ENCODE results near the gene MRGPRF.

The MRGPRF gene

GRCh38 chr11:69035946-69036340 is 22.9 kb upstream of the MRGPRF start:
- TF ChIP-seq CTCF (conservative IDR thresholded peaks at IDR 0.05; ENCODE audit: low read length) (no peak), EZH2phosphoT487 (IDR thresholded peaks at IDR 0.05; ENCODE audit: borderline replicate concordance) (no peak)
- no peaks in the 10 kb centered on the region for H3K27me3 ChIP-seq (ENCODE audit: insufficient read depth, low read length, poor library complexity, severe bottlenecking)
- no peaks in the 10 kb centered on the region for H3F3A ChIP-seq (ENCODE audit: low read depth)
- no peaks in the 10 kb centered on the region for H3K9me3 ChIP-seq (ENCODE audit: insufficient read depth, low read depth, low read length)
- no peak overlapping the region for H3K4me3 ChIP-seq (ENCODE audit: low read length, poor library complexity, severe bottlenecking)
- H3K4me2 ChIP-seq (ENCODE audit: low read depth, low read length, poor library complexity, severe bottlenecking) = no peak overlapping the region
- no peak overlapping the region for H3K9ac ChIP-seq (ENCODE audit: low read depth, low read length, poor library complexity, severe bottlenecking)
- no peaks in the 10 kb centered on the region for H3K9me2 ChIP-seq (replicated peaks; ENCODE audit: low read depth, low read length)
- no peaks in the 10 kb centered on the region for H3K4me1 ChIP-seq (ENCODE audit: insufficient read depth, low read length, poor library complexity, severe bottlenecking)
- no peaks in the 10 kb centered on the region for H3K36me3 ChIP-seq (ENCODE audit: insufficient read depth, low read length)
- H3K79me2 ChIP-seq (ENCODE audit: insufficient read depth, low read length) = no peaks in the 10 kb centered on the region
- H4K20me1 ChIP-seq (ENCODE audit: insufficient read depth, low read length, poor library complexity, severe bottlenecking) = no peaks in the 10 kb centered on the region
- H2AFZ ChIP-seq (ENCODE audit: low read length) = no peak overlapping the region

GRCh38 chr11:69035150-69035945 is 22.3 kb upstream of the MRGPRF start:
- no peak overlapping the region for H3K4me2 ChIP-seq (ENCODE audit: low read depth, low read length, poor library complexity, severe bottlenecking)
- no peaks in the 10 kb centered on the region for H3K27me3 ChIP-seq (ENCODE audit: insufficient read depth, low read length, poor library complexity, severe bottlenecking)
- no peaks in the 10 kb centered on the region for H3F3A ChIP-seq (ENCODE audit: low read depth)
- H4K20me1 ChIP-seq (ENCODE audit: insufficient read depth, low read length, poor library complexity, severe bottlenecking) = no peaks in the 10 kb centered on the region
- H3K36me3 ChIP-seq (ENCODE audit: insufficient read depth, low read length) = no peaks in the 10 kb centered on the region
- no peaks in the 10 kb centered on the region for H3K9me2 ChIP-seq (replicated peaks; ENCODE audit: low read depth, low read length)
- no peak overlapping the region for H3K9ac ChIP-seq (ENCODE audit: low read depth, low read length, poor library complexity, severe bottlenecking)
- no peaks in the 10 kb centered on the region for H3K79me2 ChIP-seq (ENCODE audit: insufficient read depth, low read length)
- no peaks in the 10 kb centered on the region for H3K9me3 ChIP-seq (ENCODE audit: insufficient read depth, low read depth, low read length)
- no peak for TF ChIP-seq CTCF (conservative IDR thresholded peaks at IDR 0.05; ENCODE audit: low read length)
- no peak for TF ChIP-seq EZH2phosphoT487 (IDR thresholded peaks at IDR 0.05; ENCODE audit: borderline replicate concordance)
- no peaks in the 10 kb centered on the region for H3K4me1 ChIP-seq (ENCODE audit: insufficient read depth, low read length, poor library complexity, severe bottlenecking)
- no peak overlapping the region for H3K4me3 ChIP-seq (ENCODE audit: low read length, poor library complexity, severe bottlenecking)
- H2AFZ ChIP-seq (ENCODE audit: low read length) = no peak overlapping the region

GRCh38 chr11:69034123-69034867 is 21.2 kb upstream of the MRGPRF start:
- H3K4me2 ChIP-seq (ENCODE audit: low read depth, low read length, poor library complexity, severe bottlenecking) = no peak overlapping the region
- no peaks in the 10 kb centered on the region for H3K27me3 ChIP-seq (ENCODE audit: insufficient read depth, low read length, poor library complexity, severe bottlenecking)
- no peaks in the 10 kb centered on the region for H3K4me1 ChIP-seq (ENCODE audit: insufficient read depth, low read length, poor library complexity, severe bottlenecking)
- H3K9me3 ChIP-seq (ENCODE audit: insufficient read depth, low read depth, low read length) = no peaks in the 10 kb centered on the region
- TF ChIP-seq CTCF (conservative IDR thresholded peaks at IDR 0.05; ENCODE audit: low read length) (no peak), EZH2phosphoT487 (IDR thresholded peaks at IDR 0.05; ENCODE audit: borderline replicate concordance) (no peak)
- H3K9ac ChIP-seq (ENCODE audit: low read depth, low read length, poor library complexity, severe bottlenecking) = no peak overlapping the region
- H3F3A ChIP-seq (ENCODE audit: low read depth) = no peaks in the 10 kb centered on the region
- H4K20me1 ChIP-seq (ENCODE audit: insufficient read depth, low read length, poor library complexity, severe bottlenecking) = no peaks in the 10 kb centered on the region
- H2AFZ ChIP-seq (ENCODE audit: low read length) = no peak overlapping the region
- H3K36me3 ChIP-seq (ENCODE audit: insufficient read depth, low read length) = no peaks in the 10 kb centered on the region
- no peaks in the 10 kb centered on the region for H3K9me2 ChIP-seq (replicated peaks; ENCODE audit: low read depth, low read length)
- H3K4me3 ChIP-seq (ENCODE audit: low read length, poor library complexity, severe bottlenecking) = no peak overlapping the region
- no peaks in the 10 kb centered on the region for H3K79me2 ChIP-seq (ENCODE audit: insufficient read depth, low read length)

All from Loucy (cell line).